NCI-H2081 treated with DMSO at 0.1 percent for 48 hours (cell line): ENCODE data around the gene BMPER.

ENCODE experiments used
- DNase-seq: peaks from one replicate; lab custom pipeline; 2025; lab: John Stamatoyannopoulos, UW

Gene BMPER

DNA sequence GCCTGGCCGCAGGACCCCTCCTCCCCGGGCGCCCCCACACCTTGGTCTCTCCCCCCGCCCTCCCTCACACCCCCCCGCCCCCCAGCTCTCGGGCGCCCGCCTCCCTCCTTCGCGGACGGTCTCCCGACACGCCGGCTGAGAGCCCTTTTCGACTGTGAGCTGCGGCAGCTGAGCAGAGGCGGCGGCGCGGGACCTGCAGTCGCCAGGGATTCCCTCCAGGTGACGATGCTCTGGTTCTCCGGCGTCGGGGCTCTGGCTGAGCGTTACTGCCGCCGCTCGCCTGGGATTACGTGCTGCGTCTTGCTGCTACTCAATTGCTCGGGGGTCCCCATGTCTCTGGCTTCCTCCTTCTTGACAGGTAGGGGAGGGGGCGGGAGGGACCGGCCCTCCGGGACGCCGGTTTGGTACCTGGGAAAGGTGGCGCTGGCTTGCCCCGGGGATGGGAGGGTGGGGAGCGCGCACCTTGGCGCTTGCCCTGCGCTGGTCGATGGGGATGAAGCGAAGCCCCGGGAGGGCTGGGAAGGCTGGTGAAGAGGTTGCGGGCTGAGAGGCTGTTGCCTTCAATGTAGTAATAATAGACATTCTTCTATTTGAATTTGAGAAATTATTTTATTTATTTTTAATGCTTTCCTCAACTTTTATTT is at the start of gene BMPER:
BMPER (plus strand) TSS at position 151 of the 644 bp plus-strand sequence; CDS start at position 226, 75 bp downstream.
- peak; percentile 31 for DNase-seq

DNA sequence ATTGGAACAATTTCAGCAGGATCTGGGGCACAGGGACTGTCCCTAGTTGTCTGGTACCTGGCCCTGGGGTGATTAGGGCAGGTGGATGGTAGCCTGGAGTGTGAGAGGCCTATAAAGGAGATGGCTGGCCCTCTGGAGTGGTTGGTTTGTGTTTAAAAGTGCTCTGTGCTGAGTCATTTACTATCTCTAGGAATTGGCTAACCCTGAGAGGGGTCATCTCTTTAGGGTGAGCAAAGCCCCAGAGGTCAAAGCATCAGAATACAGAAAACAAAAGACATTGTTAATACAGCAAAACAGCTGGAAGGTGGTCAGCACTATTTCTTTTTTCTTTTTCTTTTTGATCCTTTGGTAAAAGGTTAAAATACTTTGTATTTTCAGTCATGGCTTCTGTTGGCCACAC is 43.4 kb upstream of the BMPER start:
- DNase-seq: no peak

DNA sequence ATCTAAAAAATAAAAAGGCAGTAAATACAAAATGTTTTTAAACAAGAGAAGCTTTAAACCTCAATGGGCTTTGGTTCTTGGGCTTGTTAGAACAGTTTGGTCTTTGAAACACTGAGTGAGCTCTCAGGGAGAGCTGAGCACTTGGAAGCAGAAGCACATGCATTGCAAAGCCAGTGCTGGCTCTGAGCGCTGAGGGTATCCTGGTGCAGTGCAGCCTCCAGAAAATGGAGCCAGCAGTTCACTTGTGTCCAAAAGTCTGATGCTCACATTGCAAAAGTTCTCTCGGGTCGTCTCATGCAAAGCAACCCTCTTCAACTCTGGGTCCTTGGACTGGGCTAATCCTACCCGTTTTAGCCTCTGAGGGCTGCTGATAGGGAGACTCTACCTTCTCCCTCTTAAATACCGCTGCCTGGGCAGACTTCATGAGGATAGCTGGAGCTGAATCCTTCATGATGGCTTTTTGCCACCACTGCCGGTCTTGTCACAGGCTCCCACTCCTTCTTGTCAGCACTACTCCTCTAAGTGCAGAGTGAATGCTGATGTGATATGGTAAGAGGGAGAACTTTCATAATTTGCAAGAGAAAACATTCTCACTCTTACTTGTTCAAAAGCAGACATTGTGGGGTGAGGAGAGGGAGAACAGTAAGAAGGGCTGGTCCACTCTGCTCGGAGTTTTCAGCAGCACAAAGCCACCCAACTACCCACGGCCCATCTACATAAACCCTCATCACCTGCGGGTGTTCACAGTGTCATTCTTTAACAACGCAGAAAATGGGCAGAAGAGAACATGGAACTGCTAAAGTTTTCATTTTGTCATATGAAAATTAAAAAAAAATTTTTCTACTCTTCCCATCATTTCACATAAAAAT is 42.2 kb upstream of the BMPER start:
- no peak for DNase-seq

DNA sequence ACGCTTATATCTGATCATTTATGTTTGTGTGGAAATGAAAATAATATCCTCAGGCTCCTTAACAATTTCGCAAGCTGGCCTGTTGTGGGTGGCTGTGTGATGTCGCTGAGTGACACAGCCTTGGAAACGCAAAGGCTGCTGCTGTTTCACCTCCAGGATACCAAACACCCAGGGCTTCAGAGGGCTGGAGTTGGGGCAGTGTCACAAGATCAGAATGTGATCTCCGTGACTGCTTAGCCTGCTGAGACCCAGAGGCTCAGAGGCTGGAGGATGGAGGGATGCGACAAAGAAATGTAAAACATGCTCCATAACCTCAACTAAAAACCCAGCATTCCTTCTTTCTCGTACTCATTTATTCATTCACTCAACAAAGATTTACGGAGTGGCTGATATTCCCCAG is 37.2 kb upstream of the BMPER start:
- no peak for DNase-seq

DNA sequence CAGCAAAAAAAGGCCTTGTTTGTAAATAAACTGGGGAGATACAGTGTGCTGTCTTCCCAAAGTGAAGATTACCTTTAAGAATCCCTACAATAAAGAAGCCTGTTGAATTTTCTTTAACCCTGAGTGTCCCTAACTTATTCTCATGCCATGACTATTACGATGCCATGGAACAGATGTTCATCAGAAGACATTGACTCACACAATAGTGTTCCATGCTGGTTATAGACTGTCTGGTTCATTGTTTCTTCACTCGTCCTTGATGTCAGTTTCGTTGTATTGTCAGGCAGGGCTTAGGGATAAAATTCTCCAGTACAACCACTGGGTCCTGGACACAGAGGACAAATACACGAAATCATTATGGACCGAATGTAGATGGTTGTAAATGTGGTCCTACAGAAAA is 36.2 kb upstream of the BMPER start:
- no peak for DNase-seq

DNA sequence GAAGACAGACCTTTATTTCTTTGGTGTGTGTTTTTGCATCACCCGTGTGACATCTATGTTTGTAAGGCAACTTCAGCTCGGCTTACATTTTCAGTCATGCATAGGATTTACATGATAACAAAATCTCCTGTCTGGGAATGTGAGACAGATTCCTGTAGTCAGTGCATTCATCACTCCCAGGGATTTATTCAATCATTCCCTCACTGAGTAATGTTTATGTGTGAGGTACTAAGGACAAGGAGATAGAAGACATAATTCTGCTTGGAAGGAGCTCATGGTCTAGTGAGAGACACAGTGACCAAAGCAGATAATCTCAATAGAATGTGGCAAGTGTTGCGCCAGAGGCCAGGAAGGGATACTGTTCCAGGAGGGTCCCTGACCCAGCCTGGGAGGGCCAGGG is 35.2 kb upstream of the BMPER start:
- no peak for DNase-seq

DNA sequence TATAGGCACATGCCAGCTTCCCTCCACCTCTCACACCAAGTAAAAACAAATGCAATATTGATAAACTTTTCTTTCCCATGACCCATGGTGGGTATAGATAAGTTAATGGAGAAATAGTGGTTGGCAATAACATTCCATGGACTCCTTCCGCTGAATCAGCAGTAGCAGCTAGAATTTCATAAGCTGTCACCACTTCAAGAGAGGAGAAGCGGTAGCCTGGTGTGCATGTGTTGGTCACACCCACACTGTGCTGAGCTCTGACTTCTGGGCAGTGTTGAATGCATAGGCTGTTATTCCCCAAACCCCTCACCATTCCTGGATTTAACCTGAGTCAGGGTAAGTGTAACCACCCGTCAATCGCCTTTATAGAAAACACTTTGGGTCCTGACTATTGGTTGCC is 32.5 kb upstream of the BMPER start:
- DNase-seq: no peak

DNA sequence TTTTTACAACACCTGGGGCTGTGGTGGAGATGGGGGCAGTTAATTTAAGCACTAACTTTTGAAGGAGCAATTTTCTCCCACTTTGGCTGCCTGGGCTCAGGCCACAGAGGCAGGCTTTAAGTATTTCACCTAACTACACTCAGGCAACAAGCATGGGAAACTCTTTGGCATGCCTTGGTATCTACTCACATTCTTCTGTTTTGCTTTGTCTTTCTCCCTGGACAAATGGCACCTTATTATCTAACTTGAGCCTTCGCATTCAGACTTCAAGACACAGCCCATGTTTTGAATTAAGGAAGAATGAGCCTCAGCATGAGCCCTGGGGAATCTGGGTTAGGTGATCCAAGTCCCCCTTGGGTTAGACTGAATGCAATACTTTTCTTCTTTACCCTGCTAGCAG is 31.8 kb upstream of the BMPER start:
- no peak for DNase-seq

DNA sequence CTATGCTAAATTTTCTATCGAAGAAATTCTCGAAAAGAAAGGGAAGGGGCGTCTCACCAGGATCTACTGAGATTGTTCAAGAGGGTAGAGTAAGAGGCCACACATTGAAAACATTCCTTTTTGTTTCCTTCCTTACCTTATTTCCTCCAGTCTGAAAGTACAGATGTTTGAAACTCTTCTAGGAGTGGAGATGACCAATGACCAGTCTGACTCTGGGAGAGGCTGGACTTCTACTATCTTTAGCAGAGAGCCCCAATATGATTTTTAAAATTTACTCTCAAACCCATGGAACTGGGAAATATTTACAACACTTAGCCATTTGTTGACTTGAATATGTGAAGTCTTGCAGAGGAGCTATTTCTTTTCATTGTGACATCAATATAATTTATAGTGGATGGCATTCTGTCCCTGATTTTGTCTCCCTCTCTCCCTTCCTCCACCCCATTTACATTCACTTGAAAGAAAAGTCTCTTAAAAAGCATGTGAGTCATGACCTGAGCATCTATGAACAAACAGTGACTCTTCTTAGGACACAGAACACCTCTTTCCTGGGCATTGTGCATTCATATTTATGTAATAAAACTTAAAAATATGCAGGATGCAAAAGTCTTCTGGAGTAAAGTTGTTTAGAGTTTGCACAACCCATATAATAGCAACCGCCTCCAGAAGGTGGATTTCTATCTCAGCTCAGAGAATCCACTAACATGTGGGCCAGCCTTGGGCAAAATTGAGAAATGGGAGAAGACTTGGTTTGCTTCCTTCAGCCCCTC is 31.2 kb upstream of the BMPER start:
- DNase-seq: no peak

DNA sequence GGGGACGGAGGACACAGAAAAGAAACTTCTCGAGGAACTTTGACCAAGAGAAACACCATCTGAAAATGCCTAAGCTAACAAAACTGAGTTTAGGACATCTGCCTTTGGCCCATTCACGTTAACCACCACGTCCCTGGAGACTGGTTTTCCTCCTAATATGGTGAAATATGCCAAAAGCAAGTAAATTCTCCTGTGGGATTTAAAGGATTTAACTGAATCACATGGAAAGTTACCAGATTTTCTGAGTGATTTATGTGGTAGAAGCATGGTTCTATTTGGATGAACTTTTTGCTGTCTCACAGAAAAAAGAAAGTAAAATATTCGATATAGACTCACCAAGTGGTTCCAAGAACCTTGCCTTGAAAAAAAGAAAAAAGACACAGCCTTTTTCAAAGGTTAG is 30.4 kb upstream of the BMPER start:
- DNase-seq: no peak

DNA sequence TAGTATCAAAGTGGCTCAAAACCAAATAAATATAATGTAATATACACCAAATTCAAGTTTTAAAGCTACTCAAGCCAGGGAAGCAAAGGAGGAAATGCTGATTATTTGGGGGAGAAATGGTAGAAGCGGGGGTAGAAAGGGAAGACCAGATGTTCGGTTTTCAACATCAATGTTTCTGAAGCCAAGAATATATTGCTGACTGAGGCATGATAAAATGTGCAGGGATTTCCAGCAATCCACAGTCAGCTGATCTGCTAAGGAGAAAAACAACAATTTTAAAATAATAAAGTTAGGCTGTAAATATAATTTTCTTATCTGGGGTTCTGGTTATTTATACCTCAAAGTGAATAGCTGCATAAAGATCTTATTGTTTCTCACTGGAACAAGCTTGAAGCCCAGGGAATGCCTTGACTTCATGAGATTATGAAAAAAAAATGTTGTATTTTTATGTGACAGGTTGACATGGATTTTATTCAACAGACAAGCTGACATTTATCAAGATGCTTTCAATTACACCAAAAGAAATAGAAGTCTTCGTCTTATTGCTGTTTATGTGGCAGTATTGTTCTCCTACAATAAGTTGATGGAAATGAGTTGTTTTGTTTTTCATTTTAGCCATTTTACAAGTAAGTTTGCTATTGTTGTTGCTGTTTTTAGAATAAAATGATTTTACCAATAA is 28.6 kb upstream of the BMPER start:
- DNase-seq: no peak

DNA sequence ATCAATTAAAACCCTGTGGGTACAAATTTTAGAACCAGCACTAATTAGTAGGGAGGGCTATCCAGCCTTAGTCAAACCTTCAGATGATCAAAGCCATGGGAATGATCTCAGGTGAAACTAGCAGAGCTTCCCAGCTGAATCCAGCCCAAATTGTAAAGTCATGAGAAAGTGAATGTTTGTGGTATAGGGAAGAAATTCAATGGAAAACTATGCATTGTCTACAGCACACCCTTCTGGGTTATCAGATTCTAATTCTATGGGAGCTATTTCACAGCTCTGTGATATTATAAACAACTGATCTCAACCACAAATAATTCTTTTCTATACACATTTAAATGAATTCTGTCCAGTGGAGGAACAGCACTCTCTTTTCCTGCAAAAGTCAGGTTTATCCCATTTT is 24.6 kb upstream of the BMPER start:
- no peak for DNase-seq

DNA sequence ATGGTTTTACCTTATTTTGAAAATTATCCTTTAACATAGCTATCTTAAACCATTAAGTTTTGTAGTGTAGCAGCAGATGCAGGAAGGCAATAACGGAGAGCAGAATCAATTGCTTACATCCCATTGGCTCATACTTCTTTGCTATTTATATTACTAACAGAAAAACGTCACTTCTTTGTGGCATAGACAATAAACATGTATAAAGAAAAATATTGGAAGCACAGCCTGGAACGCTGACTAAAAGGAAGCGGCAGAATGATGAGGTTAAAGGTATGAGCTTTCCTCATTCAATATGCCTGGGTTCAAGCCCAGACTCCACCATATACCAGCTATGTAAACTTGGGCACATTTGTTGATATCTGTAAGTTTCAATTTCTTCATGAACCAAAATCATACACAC is 24.0 kb upstream of the BMPER start:
- no peak for DNase-seq

DNA sequence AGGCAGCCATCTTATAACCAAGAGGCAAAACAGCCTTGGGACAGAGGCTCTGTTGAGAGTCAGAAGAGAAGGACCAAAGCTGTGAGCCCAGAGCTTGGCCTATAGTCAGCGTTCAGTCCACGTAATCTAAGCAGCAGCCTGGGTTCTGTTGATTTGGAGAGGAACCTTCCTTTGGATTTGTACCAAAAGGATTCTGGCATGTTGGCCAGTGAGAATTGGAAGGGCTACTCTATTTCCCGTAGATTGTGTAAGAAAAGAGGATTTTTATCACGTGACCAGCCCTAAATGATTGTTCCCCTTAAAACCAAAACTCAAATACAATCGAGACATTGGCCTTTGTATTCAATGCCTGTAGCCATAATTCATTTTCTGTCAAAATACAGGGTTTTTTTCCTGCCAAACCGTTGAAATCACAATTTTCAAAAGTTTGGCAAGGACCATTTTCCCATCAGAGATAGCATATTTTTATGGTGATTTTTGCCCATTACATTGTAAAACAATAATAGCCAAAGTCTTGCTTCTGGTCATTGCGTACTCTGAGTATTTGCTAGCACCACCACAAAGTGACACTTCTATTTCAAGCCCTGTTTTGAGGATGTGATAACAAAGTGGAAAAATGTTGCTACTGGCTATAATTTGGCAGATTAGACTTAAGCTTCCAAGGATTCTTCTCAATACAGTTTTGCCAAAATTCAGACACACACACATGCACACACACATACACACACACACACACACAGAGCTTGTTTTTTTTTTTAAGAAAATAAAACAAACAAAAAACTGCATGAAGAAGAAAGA is 23.1 kb upstream of the BMPER start:
- DNase-seq: no peak

DNA sequence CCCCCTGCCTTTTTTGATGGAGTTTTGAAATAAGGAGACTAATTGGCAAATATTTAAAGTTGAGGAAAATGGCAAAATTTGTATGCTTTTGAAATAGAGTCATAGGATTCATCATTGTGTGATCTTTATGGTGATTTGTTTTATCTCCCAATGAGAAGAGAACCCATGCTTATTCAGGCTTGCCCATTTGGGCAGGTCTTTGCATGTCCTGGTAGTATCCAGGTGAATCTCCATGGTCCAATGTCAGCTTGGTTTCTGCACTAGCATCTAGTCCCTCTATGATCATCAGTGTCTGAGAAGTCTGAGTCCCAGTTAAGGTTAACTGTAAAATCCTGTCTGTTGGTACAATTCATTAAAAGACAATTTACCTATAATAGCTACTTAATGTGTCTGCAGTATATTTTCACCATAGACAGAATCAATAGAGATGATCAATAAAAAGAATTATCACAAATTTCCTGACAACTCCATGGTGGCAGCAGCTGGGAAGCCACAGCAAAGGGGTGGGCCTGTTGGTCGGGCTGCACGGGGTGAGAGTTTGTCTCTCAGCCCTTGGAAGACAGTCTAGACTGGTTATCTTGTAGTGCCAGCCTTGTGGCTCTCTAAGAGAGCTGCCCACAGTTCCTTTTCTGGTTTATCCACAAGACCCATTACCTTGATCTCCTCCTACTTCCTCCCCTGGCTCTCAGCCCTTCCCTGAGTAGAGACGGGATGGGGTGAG is 22.2 kb upstream of the BMPER start:
- no peak for DNase-seq

DNA sequence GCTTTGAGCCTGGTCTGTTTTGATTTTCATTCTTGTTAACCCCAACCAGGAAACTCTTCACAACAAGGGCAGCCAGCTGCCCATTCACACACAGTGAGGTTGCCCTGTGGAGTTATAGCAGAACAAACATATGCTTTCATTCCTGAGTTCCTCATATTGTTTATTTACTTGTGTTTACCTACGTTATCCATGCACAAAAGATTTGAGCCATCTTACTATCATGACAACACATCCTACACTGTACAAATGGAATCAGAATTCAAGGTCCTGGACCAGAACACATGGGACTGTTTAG is 21.7 kb upstream of the BMPER start:
- no peak for DNase-seq

DNA sequence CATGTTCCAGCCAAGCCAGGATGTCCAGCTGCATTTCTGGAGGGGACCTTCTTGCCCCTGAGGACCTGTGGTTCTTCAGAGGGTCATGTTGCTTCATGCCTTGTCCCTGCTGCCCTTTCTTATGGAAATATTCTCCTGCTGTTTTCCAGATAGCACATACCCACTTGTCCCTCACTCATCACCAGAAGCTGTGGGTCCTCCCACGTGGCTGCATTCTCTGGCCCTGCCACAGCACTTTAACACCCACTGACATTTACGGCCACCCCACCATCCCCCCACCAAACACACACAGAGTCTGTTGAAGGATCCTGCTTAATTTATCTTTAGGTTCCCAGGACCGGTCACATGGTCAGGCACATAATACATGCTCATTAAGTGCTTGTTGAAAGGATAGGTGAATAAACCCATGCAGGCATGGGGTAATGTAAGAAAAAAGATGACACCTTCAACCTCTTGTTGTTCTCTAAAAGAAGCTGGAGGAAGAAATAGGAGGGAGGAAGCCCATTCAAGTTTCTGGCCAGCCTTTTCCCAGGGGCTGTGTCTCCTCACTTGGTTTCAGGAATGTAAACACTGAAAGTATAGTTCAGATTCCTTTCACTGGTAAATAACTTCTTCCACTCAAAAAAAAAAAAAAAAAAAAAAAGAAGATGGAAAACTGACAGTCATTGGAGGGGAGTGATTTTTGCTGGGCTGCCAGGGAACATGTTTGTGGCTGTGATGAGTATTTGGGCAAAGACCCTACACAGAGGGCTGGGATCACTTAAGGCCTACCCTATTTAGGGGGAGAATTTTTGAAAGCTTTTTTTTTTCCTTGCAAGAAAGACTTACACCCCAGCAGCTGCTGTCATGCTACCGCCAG is 19.8 kb upstream of the BMPER start:
- DNase-seq: no peak

DNA sequence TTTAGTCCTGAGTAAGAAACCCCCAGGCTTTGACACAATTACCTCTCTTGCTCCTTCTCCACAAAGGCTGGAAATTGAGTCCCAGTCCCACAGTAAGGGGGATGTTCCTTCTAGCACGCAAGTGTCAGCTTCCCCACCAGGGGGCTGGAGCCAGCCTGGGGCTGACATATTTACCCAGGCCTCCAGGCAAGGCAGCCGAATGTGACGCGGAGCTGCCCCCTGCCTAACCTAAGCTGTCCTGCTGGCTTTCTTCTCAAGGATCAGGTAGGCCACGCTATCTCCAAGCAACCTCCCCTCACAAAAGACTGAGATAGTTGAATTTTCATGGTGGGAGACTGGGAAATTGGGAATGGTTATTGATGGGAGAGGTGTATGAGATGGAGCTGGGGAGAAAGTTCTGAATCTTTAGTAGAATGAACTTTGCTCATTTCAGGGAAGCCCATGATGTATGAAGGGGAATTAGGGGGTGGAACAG is 19.2 kb upstream of the BMPER start:
- DNase-seq: no peak

DNA sequence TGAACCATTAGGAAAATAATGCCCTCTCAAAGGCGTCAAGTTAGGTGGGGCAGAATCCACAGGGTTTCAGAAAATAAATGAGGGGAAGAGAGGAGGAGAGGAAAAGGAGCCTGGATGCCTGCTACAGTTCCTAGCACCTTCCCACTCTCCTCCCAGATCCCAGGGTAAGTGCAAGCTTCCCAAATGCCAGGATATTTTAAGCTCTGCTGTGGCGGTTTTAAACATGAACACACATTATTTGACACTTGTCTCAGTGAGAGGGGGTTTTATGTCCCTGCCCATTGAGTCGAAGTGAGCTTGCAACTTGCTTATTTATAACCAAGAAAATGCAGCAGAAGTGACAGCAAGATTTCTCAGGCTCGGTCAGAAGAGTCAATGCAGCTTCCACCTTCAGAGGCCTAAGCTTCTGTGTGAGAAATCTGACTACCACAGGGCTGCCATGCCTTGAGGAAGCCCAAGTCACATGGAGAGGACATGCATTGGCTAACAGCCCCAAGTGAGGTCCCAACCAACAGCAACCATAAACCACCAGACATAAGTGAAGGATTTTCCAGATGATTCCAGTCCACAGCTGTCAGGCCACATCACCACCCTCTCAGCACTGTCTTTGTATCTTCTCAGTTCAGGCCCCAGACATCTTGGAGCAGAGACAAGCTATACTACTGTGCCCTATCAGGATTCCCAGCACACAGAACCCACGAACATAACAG is 17.9 kb upstream of the BMPER start:
- no peak for DNase-seq
